Activated CD4-positive, alpha-beta T cell treated with anti-CD3 and anti-CD28 coated beads, Interleukin-2, amount 50 U/mL, for 4 hours (primary cell): ENCODE measurements around the gene KRT12.
"Not testable (repeated sequence)": the region's sequence is repeated elsewhere in the genome, so short reads cannot be mapped to it uniquely, and the experiment has no call there.

Experiments
- DNase-seq, 2 experiments: peaks; one replicate each; pipeline ENCODE4 v3.0.0-alpha.2; 2020

The KRT12 gene

DNA sequence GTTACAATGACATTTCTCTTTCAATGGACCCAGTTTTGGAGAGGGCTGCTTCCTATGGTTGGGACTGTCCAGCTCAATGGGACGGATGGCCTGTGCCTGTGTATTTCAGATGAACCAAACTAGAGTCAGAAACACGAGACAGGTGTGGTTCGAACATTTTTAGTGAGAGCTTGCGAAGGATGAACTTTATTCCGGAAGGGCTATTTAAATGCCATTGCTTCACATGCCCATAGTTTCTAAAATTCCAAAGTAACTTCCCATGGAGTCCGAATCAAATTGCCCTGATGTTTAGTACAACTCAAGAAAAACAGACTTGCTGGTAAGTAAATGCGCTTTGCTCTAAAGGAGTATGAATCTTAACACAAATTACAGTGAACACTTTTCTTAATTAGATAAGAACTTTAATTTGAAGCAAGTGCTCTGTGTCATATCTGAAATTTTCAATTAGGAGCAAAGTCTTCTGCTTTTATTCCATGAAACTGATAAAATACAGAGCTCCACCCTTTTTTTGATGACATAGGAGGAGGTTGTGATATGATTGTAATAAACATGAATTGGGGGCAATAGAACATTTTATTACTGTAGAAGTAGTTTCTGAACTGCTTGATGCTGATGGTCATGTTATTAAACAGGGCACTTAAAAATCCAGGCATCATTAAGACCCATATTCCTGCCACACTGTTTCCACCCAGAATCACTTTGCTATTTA is 16.8 kb upstream of the KRT12 start:
- no peak for DNase-seq

DNA sequence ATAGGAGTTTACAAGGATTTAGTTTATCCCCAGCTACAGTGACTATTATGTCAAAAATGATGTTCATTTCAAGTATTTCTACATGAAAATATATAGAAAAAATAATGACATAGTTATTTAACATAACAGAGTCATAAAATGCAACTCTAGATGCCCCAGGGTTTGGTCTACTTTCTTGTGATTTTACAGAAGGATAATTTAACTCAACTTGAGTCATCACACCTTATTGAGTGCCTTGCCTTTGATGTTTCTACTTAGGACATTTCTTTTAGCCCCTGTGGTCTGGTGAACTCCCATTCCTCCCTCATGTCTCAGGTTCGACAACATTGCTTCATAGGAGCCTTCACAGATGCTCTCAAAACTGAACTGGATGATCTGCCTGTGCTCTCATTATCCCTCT is 16.0 kb upstream of the KRT12 start:
- DNase-seq = no peak

DNA sequence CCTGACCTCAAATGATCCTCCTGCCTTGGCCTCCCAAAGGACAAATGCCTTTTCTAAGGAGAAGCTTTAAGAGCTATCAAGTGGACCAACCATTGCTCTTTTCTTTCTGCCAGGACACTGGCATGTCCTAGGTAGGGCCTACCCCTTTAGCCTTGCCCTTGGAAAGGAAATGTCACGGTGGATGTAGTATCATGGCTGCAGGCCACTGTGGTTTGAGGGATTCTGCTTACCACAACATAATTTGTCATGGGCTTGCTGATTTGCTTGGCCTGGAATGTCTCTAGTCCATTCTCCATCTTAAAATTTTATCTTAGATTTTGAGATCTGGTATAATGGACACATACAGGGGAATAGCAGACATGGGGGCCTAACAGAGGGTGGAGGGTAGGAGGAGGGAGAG is 12.0 kb upstream of the KRT12 start:
- DNase-seq = no peak

DNA sequence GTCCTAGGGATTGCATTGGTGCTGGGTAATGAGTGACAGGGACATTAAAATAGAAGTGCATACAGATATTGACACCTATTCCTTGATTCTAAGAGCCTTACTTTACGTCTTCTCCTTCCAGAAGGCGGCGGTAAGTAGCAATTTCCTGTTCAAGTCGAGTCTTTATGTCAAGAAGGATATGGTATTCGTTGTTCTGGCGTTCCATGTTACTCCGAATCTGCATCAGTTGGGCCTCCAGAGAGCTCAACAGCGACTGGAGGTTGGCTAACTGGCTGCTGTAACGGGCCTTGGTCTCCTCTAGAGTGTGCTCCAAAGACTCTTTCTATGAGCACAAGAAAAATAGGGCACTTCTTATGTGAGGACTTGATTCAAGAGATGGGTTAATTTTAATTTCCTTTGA is 11.0 kb upstream of the KRT12 start:
- no peak for DNase-seq

DNA sequence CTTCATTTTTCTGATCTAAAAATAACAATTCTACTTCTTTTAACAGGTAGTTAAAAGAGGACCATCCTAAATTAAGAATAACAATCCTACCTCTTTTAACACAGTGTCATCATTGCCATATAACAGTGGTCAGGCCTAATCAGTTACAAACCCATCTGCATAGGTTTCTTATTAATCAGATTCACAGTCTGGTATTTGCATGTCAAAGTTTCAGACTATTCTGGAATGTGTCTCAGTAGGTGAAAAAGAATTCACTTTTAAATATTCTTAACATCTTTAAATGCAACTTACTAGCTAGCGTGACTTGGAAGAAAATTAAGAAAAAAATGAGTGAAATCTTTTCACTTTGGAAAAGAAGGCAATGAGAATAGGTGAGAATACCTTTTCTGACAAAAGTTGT is 6.8 kb upstream of the KRT12 start:
- DNase-seq = no peak

DNA sequence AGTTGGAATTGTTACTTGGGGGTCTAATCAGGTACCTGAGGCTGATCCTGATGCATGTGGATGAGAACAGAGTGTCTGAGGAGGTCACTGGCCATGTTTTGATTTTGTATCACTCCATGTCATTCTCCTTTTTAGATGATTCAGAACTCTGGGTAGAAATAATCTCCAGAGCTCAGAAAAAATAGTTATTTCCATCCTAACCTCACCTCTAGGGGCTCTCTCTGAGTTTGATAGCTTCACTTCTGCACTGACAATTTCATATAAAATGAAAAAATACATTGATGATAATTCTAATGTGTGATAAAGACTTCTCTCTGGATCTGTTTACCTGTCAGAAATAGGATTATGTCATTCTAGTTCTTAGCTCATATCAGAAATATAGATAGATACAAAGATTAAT is 6.2 kb upstream of the KRT12 start:
- no peak for DNase-seq

DNA sequence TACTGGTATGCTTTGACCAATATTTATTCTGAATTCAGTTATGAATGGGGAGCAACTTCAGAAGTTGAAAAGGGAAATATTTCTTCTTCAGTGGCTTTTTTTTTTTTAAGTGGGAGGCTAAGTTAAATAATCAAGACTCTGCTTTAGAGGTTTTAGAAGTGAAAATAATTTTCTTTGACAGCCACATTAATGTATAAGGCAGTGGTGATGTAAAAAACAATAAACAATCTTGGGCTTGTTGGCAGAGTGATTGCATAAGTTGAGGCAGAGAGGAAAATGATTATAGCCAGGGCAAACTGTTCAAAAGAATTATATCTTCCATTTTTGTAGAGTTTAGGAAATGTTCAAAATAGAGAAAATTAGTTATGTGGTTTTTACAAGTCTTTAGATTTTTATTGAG is 5.4 kb upstream of the KRT12 start:
- DNase-seq = no peak

DNA sequence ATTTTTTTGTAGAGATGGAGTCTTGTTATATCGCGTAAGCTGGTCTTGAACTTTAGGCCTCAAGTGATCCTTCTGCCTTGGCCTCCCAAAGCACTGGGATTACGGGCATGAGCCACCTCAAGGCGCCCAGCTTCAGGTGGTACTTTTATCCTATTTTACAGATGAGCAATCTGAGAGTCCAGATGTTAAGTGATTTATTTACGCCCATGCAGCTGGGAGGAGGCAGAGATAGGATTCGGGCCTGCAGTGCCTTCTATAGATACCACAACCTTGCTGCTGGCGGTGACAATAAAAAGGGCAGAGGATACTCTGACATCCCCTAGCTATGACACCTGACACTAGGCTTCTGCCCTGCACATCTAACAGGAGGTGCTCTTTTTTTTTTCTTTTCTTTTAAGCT is 4.3 kb upstream of the KRT12 start:
- DNase-seq = no peak

DNA sequence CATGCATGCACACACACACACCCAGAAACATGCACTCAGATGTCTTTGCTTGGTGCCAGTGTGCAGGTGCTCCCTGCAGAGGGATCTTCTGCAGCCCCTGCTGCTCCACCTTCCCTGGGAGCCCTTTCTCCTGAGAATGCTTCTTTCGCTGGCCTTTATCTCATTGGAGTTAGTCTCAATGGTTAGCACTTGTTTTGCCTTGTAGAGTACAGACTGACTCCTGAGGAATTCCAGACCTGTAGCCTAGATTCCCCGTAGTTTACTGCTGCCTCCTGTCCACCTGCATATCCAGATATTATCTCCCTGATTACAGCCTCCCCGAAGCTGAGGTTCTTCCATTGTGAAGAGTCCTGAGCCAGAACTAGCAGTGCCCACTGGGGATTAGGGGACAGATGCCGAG is 3.1 kb upstream of the KRT12 start:
- no peak for DNase-seq

DNA sequence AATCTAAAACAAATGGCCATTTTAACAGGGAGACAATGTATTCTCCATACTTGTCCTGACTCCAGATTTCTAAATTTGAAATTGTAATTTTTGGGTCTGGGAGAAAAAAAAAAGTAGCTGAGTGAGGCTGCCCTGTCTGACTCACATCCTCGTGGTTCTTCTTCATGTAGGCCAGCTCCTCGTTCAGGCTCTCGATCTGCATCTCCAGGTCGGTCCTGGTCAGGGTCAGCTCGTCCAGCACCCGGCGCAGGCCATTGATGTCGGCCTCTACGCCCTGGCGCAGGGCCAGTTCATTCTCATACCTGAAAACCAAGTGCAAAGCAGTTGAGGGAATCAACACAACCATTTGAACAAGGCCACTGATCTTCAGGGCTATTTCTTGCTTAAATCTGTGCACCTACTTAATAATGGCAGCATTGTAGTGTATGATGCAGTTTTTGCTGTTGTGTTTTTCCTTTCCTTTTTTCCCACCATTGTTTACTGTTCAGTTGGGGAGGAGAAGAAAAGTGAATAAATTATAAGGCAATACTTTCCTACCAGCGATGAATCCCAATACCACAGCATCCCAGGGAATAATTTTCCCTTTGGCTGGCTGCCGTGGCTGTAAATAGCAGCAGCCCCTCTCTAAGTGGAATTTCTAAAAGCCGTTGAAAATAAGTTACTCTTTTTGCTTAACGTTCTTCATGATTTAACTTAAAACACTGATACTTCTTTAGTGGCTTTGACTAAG is 2.2 kb downstream of the KRT12 start:
- DNase-seq = no peak

DNA sequence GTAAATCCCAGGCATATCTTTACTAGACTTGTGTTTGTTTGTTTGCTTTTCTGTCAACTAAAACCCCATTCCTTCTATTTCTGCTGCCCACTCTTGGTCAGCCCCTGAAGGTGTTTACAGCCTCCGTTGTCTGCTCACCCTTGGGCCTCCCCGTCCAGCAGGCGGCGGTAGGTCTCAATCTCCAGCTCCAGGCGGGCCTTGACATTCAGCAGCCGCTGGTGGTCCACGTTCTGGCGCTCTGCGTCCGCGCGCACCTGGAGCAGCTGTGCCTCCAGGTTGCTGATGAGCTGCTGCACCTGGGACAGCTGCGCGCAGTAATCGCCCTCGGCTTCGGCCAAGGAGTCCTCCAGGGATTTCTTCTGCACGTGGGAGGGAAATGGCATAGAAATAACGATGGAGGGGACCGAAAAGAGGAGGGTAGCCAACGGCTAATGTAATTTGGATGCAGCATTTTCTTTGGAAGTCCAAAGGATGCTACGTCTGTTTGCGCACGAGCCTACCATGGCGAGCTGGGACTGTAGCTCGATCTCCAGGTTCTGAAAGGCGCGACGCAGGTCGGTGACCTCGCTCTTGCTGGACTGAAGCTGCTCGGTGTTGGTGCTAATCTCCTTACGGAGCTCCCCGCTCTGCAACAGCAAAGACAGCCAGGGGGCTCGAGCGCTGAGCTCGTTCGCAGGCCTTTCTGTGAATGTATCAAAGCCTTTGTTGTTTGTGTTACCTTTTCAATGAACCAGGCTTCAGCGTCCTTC is 3.9 kb downstream of the KRT12 start:
- DNase-seq = no peak

DNA sequence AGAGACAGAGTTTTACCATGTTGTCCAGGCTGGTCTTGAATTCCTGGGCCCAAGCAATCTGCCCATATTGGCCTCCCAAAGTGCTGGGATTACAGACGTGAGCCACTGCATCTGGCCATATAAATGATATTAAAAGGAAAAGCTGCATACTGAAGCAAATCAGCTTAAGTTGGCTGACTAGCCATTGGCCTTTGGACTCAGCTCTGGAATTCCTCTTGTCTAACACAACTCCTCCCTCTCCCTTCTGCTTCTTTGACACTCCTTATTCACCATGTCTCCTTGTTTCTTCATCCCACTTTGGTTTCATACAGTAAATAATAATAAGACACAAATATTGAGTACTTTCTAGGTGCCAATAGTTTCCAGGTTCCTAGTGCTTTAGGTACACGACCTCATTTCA is 7.5 kb downstream of the KRT12 start:
- no peak for DNase-seq

DNA sequence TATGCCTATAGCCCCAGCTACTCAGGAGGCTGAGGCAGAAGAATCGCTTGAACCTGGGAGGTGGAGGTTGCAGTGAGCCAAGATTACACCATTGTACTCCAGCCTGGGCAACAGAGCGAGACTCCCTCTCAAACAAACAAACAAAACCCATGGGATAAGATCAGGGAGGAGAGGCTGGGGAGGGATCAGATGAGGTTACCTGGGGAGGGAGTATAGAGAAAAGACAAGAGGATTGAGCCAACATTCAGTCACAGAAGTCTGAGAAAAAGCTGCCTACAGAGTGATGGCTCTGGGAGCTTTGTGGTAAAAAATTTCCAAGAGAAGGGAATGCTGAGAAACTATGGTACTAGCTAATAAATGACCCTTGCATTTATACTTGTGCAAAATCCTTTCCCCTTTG is 8.4 kb downstream of the KRT12 start:
- not testable (repeated sequence) for DNase-seq

DNA sequence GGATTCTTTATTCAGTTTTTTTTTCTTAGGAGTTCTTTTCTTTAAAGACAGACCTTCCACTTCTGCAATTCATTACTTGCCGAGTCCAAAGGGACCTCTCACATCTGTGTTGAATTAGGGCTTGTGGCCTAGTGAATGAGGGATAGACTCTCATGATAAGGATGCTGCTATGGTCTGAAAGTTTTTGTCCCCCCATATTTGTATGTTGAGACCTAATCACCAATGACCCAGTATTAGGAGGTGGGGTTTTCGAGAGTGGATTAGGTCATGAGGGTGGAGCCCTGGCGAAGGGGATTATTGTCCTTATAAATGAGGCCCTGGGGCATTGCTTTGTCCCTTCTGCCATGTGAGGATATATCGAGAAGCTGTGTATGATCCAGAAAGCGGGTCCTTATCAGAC is 9.5 kb downstream of the KRT12 start:
- no peak for DNase-seq

DNA sequence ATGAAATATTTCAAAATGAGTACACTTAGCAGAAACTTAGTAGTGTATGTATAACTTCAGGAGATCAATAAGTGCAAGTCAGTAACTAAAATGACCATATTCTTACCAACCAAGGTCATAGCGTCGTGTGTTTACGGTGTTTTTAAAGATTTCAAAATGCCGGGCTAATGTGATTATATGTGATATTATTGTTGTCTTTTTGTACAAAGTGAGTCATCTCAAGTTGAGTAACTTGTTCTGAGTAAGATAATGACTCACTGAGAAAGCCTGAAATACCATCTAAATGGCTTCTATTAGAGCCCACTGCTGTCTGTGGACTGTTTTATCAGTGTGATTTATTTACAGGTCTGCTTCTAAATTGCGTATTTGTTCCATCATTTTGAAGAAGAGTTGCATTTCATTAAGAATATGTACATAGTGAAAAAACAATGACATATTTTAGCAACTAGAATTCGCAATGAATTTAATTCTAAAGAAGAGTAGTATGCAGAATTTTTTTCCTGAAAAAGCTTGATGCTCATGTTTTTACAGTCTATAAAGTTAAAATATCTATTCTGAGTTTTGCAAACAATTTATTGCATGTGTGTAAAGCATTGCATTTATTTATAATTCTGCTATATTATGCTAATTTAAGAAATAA is 12.7 kb downstream of the KRT12 start:
- no peak for DNase-seq

DNA sequence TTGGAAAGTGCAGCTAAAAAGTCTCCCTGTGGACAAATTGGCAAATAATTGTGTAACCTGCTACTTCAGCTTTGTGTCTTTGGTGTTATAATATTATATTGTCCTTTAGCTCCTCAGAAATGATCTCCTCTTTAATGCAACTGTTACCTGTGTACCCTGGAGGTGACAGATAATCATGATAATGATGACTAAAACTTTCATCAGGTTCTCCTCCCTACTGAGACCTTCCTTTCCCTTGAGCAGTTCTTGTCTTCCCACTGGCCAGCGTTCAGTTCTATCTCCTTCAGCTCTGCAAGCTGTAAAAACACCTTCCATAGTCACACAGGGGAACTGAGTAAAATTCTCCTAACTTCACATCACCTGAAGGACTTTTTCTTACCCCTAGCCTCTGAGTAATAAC is 14.7 kb downstream of the KRT12 start:
- DNase-seq = no peak

DNA sequence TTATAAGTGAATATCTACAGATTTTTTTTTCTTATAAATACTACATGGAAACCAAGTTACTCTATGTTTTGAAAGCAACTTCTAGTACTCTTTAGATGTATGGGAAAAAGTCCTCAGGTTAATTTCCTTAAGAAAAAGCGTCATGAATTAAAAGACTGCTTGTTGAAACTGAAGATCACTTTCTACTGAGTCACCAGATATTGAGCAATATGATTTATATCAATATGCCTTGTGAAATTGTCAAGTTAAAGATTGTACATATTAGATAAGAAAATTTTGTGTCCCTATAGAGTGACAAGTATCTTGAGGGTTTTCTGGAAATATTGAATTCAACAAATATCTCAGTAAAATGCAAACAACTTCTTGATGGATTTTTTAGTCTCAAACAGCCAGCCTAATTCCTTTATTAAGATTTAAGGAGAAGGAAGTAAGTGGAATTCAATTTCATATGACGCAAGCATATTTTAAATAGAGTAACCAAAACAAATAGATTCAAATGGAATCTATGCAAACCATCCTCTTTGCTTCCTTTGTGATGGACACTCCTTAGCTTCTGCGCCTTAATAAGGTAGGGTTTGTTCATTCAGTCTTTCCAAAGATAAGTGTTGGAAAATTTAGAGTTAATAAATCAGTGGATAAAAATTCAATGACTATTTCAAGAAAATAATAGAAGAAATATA is 16.6 kb downstream of the KRT12 start:
- DNase-seq = no peak

DNA sequence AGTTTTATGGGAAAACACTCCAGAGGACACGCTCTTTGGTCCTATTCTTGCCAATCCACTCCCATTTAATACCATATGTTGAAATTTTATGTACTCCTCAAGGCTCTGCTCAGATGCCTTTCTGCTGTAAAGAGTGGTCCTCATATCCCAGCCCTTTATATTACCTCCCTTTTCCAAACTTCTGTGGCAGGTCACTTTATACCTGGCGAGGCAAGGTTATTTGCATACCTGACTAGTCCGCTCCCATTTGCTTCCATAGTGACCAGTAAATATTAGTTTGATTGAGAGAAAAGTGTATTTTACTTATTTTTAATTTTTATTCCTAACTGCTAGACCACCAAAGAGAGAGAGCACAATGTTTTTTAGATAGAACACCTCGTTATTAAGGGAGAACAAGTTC is 17.3 kb downstream of the KRT12 start:
- no peak for DNase-seq

DNA sequence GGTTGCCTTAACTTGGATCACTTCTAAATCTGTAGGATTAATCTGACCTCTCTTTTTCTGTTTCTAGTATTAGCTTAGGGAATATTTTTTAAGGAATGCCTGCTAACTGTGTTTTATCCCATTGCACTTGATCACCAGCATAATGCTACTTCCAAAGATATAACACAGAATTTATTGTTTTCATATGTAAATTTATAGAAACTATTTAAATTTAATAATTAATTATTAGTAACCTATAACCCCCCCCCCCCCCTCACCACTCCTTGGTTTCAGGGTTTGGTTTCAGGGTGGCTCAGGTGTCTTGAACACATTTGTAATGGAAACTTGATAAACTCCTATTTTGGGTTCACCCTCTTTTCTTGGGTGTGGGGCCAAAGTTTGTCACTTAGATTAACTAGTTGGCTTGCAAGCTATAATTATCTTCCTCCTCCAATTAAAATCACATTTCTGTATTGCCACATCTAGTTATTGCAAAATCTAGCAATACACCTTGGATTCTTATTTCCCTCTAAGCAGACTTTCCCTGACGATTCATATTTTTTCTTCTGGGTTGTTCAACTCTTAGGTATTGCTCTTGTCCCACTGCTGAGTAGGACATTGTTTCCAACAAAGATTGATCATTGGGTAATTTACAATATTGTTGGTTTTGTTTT is 18.3 kb downstream of the KRT12 start:
- no peak for DNase-seq

DNA sequence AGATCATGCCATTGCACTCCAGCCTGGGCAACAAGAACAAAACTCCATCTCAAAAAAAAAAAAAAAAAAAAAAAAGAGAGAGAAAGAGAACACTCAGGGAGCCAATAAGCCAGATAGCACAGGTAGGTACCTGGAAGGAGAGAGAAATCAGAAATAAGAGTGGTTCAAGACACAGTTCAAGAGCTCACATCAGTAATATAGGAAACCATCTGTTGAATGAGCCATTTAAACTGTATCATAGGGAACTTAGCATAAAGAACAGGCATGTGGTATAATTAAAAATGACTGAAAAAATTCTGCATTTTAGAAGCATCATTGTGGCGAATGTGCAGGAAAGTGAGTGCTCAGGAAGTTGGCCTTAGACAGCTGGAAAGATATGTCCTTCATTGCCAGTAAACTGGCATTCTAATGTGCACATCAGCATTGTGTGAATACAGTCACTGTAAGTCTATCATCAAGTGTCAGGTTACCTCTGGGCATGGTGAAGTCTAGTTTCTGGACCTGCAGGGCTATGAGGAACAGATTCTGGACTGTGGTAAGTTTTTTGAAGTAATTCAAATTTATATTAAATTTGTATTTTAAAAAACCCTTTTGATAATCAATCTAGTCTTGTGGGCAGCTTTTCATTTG is 20.4 kb downstream of the KRT12 start:
- DNase-seq = no peak

DNA sequence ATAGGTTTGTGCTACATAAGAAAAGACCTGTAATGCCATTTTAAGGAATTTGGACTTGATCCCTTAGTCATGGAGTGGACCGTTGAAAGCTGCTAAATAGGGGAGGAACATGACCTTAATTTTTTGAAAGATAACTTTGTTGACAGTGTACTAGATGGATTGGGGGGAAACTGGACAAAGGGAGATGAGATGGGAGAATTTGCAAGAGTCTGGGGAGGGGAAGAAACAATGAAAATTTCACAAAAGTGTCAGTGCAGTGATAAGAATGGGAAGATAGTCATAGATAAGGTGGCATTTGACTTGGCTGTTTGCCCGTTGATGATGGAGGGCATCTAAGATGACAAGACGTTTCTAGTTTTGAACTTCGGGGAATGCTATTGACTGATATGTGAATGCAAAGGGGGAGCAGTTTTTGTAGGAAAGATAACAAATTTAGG is 22.3 kb downstream of the KRT12 start:
- no peak for DNase-seq

DNA sequence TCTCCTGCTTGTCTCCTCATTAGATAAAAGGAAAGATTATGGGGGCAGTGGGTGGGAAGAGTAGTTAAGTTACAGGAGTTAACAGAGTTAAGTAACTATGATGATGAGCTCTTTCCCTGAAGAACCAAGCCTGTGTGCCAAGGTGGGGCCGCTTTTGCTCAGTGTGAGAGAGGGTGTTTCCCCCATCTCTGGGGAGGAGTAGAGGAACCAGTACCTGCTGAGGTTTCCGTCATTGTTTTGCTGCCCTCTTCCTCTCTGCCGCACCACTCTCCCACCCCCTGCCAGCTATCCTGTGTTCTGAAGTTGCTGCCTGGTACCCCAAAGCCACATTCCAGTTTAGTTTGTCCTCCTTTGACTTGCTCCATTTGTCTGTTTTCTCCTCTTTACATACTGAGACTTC is 23.8 kb downstream of the KRT12 start:
- DNase-seq = no peak
